Measurements from ENCODE around the gene UBE2R2.

The UBE2R2 gene

GRCh38 chr9:33797837-33798236, 19.1 kb upstream of the UBE2R2 start:
- no peak overlapping the region for H2AFZ ChIP-seq (ENCODE audit: low read depth, low read length)
- no peaks in the 10 kb centered on the region for H3K4me1 ChIP-seq (ENCODE audit: control insufficient read depth, insufficient read depth, low read depth, low read length)
- no peak overlapping the region for H4K8ac ChIP-seq (ENCODE audit: low read length)
- 84% methylated on average over 8 of the region's 8 CpGs for WGBS
- no peak overlapping the region for H2BK12ac ChIP-seq (ENCODE audit: low read length in 2 of 2)
- no peak overlapping the region for H2BK5ac ChIP-seq (ENCODE audit: low read depth, low read length, poor library complexity, severe bottlenecking)
- no peaks in the 10 kb centered on the region for H3K79me1 ChIP-seq (replicated peaks; ENCODE audit: low read length, poor library complexity, severe bottlenecking)
- H3K36me3 ChIP-seq (ENCODE audit: control insufficient read depth in 1 of 2, insufficient read depth in 2 of 2, low read depth in 1 of 2, low read length in 2 of 2), result no peaks in the 10 kb centered on the region
- no peak overlapping the region for H2BK15ac ChIP-seq (ENCODE audit: low read depth, poor library complexity, severe bottlenecking)
- H3K23ac ChIP-seq (ENCODE audit: low read length in 2 of 2), result no peak overlapping the region
- H3K27me3 ChIP-seq (ENCODE audit: control insufficient read depth in 1 of 2, insufficient read depth in 1 of 2, low read length in 2 of 2), result peaks cover 42 to 74% of the 10 kb centered on the region in 2 experiments
- DNase-seq, result no peak
- no peak overlapping the region for H3K9ac ChIP-seq (ENCODE audit: low read length)
- H3K14ac ChIP-seq (ENCODE audit: low read length in 2 of 2), result no peak overlapping the region
- no peak overlapping the region for H3K18ac ChIP-seq (ENCODE audit: low read depth in 1 of 2, low read length in 2 of 2)
- H3K4me3 ChIP-seq (ENCODE audit: insufficient read depth in 1 of 2, low read depth in 1 of 2, low read length in 2 of 2), result no peak overlapping the region
- peaks cover 13% of the 10 kb centered on the region for H3K9me3 ChIP-seq (ENCODE audit: control insufficient read depth, low read length)
- no peak overlapping the region for H2AK5ac ChIP-seq (ENCODE audit: low read length, severe bottlenecking)
- no peak overlapping the region for H3K4me2 ChIP-seq (ENCODE audit: low read length, poor library complexity, severe bottlenecking)
- H4K91ac ChIP-seq (ENCODE audit: low read length), result no peak overlapping the region
- no peak overlapping the region for H3K4ac ChIP-seq (ENCODE audit: low read depth in 1 of 2, low read length in 2 of 2)
- no peak overlapping the region for H3K27ac ChIP-seq (ENCODE audit: low read length, poor library complexity, severe bottlenecking)
- no peak overlapping the region for H2BK120ac ChIP-seq (ENCODE audit: low read depth, low read length)

- Histone ChIP-seq H3K4me2 (ENCODE audit: low read length, poor library complexity, severe bottlenecking) (no peak overlapping the region), H3K27ac (ENCODE audit: low read length, poor library complexity, severe bottlenecking) (no peak overlapping the region), H3K4ac (ENCODE audit: low read depth in 1 of 2, low read length in 2 of 2) (no peak overlapping the region), H2BK120ac (ENCODE audit: low read depth, low read length) (no peak overlapping the region), H3K4me1 (ENCODE audit: control insufficient read depth, insufficient read depth, low read depth, low read length) (no peaks in the 10 kb centered on the region), H3K4me3 (ENCODE audit: insufficient read depth in 1 of 2, low read depth in 1 of 2, low read length in 2 of 2) (no peak overlapping the region), H3K9ac (ENCODE audit: low read length) (no peak overlapping the region), H2BK15ac (ENCODE audit: low read depth, poor library complexity, severe bottlenecking) (no peak overlapping the region), H3K18ac (ENCODE audit: low read depth in 1 of 2, low read length in 2 of 2) (no peak overlapping the region), H3K36me3 (ENCODE audit: control insufficient read depth in 1 of 2, insufficient read depth in 2 of 2, low read depth in 1 of 2, low read length in 2 of 2) (no peaks in the 10 kb centered on the region), H3K79me1 (replicated peaks; ENCODE audit: low read length, poor library complexity, severe bottlenecking) (no peaks in the 10 kb centered on the region), H2AFZ (ENCODE audit: low read depth, low read length) (no peak overlapping the region), H3K9me3 (ENCODE audit: control insufficient read depth, low read length) (peaks cover 13% of the 10 kb centered on the region), H3K23ac (ENCODE audit: low read length in 2 of 2) (no peak overlapping the region), H3K27me3 (ENCODE audit: control insufficient read depth in 1 of 2, insufficient read depth in 1 of 2, low read length in 2 of 2) (peaks cover 45 to 77% of the 10 kb centered on the region in 2 experiments), H3K14ac (ENCODE audit: low read length in 2 of 2) (no peak overlapping the region), H2AK5ac (ENCODE audit: low read length, severe bottlenecking) (no peak overlapping the region), H4K8ac (ENCODE audit: low read length) (no peak overlapping the region), H2BK12ac (ENCODE audit: low read length in 2 of 2) (no peak overlapping the region), H4K91ac (ENCODE audit: low read length) (no peak overlapping the region), H2BK5ac (ENCODE audit: low read depth, low read length, poor library complexity, severe bottlenecking) (no peak overlapping the region)
- WGBS, result 83% methylated on average over 8 of the region's 10 CpGs
- no peak for DNase-seq
These were observed 18.4 kb upstream of the UBE2R2 start for GRCh38 chr9:33798545-33798944.

GRCh38 chr9:33799928-33800704, 16.8 kb upstream of the UBE2R2 start:
- Histone ChIP-seq H3K9me3 (ENCODE audit: control insufficient read depth, low read length) (peaks cover 13% of the 10 kb centered on the region), H3K14ac (ENCODE audit: low read length in 2 of 2) (no peak overlapping the region), H3K4me2 (ENCODE audit: low read length, poor library complexity, severe bottlenecking) (no peak overlapping the region), H2BK5ac (ENCODE audit: low read depth, low read length, poor library complexity, severe bottlenecking) (no peak overlapping the region), H2BK120ac (ENCODE audit: low read depth, low read length) (no peak overlapping the region), H2AFZ (ENCODE audit: low read depth, low read length) (no peak overlapping the region), H3K36me3 (ENCODE audit: control insufficient read depth in 1 of 2, insufficient read depth in 2 of 2, low read depth in 1 of 2, low read length in 2 of 2) (no peaks in the 10 kb centered on the region), H3K9ac (ENCODE audit: low read length) (no peak overlapping the region), H4K8ac (ENCODE audit: low read length) (no peak overlapping the region), H3K23ac (ENCODE audit: low read length in 2 of 2) (peak overlapping the region in 1 of 2 experiments; percentile 42), H2BK12ac (ENCODE audit: low read length in 2 of 2) (no peak overlapping the region), H3K4ac (ENCODE audit: low read depth in 1 of 2, low read length in 2 of 2) (no peak overlapping the region), H2AK5ac (ENCODE audit: low read length, severe bottlenecking) (no peak overlapping the region), H3K4me3 (ENCODE audit: insufficient read depth in 1 of 2, low read depth in 1 of 2, low read length in 2 of 2) (no peak overlapping the region), H4K91ac (ENCODE audit: low read length) (no peak overlapping the region), H3K27me3 (ENCODE audit: control insufficient read depth in 1 of 2, insufficient read depth in 1 of 2, low read length in 2 of 2) (peaks cover 34 to 61% of the 10 kb centered on the region in 2 experiments), H3K27ac (ENCODE audit: low read length, poor library complexity, severe bottlenecking) (no peak overlapping the region), H3K79me1 (replicated peaks; ENCODE audit: low read length, poor library complexity, severe bottlenecking) (no peaks in the 10 kb centered on the region), H3K18ac (ENCODE audit: low read depth in 1 of 2, low read length in 2 of 2) (no peak overlapping the region), H3K4me1 (ENCODE audit: control insufficient read depth, insufficient read depth, low read depth, low read length) (no peaks in the 10 kb centered on the region), H2BK15ac (ENCODE audit: low read depth, poor library complexity, severe bottlenecking) (no peak overlapping the region)
- WGBS, result 77% methylated on average over 9 of the region's 9 CpGs
- DNase-seq, result no peak

- Histone ChIP-seq H3K36me3 (ENCODE audit: control insufficient read depth in 1 of 2, insufficient read depth in 2 of 2, low read depth in 1 of 2, low read length in 2 of 2) (no peaks in the 10 kb centered on the region), H3K27me3 (ENCODE audit: control insufficient read depth in 1 of 2, insufficient read depth in 1 of 2, low read length in 2 of 2) (peaks cover 30 to 55% of the 10 kb centered on the region in 2 experiments), H3K27ac (ENCODE audit: low read length, poor library complexity, severe bottlenecking) (no peak overlapping the region), H2BK12ac (ENCODE audit: low read length in 2 of 2) (no peak overlapping the region), H3K4ac (ENCODE audit: low read depth in 1 of 2, low read length in 2 of 2) (no peak overlapping the region), H3K9me3 (ENCODE audit: control insufficient read depth, low read length) (peaks cover 13% of the 10 kb centered on the region), H2BK15ac (ENCODE audit: low read depth, poor library complexity, severe bottlenecking) (no peak overlapping the region), H2BK120ac (ENCODE audit: low read depth, low read length) (no peak overlapping the region), H2AFZ (ENCODE audit: low read depth, low read length) (no peak overlapping the region), H2AK5ac (ENCODE audit: low read length, severe bottlenecking) (no peak overlapping the region), H3K9ac (ENCODE audit: low read length) (no peak overlapping the region), H2BK5ac (ENCODE audit: low read depth, low read length, poor library complexity, severe bottlenecking) (no peak overlapping the region), H3K4me1 (ENCODE audit: control insufficient read depth, insufficient read depth, low read depth, low read length) (no peaks in the 10 kb centered on the region), H4K91ac (ENCODE audit: low read length) (no peak overlapping the region), H3K14ac (ENCODE audit: low read length in 2 of 2) (no peak overlapping the region), H4K8ac (ENCODE audit: low read length) (no peak overlapping the region), H3K23ac (ENCODE audit: low read length in 2 of 2) (no peak overlapping the region), H3K18ac (ENCODE audit: low read depth in 1 of 2, low read length in 2 of 2) (no peak overlapping the region), H3K4me2 (ENCODE audit: low read length, poor library complexity, severe bottlenecking) (no peak overlapping the region), H3K4me3 (ENCODE audit: insufficient read depth in 1 of 2, low read depth in 1 of 2, low read length in 2 of 2) (no peak overlapping the region), H3K79me1 (replicated peaks; ENCODE audit: low read length, poor library complexity, severe bottlenecking) (no peaks in the 10 kb centered on the region)
- WGBS, result 90% methylated on average over 2 of the region's 2 CpGs
- no peak for DNase-seq
These were observed 16.1 kb upstream of the UBE2R2 start for GRCh38 chr9:33800886-33801285.
